IPS-18a (cell line): ENCODE measurements around the gene BORCS8.
"Not testable (repeated sequence)": the region's sequence is repeated elsewhere in the genome, so short reads cannot be mapped to it uniquely, and the experiment has no call there.

Source experiments
- H3K27ac ChIP-seq: one replicate; pipeline ENCODE4 v1.5.1; 2013; ENCODE audit warnings: low read length
- H3K27me3 ChIP-seq: one replicate; pipeline ENCODE4 v1.6.1; 2013; ENCODE audit warnings: mild to moderate bottlenecking, low read length; ENCODE audit not compliant: control insufficient read depth, insufficient read depth
- H3K36me3 ChIP-seq: one replicate; pipeline ENCODE4 v1.6.1; 2013; ENCODE audit warnings: low read depth, low read length; ENCODE audit not compliant: control insufficient read depth
- H3K4me1 ChIP-seq: one replicate; pipeline ENCODE4 v1.6.1; 2013; ENCODE audit warnings: low read depth, low read length; ENCODE audit not compliant: control insufficient read depth
- H3K4me3 ChIP-seq: one replicate; pipeline ENCODE4 v1.5.1; 2013; ENCODE audit warnings: low read length
- H3K9ac ChIP-seq: one replicate; pipeline ENCODE4 v1.6.1; 2013; ENCODE audit warnings: mild to moderate bottlenecking, low read length, moderate library complexity
- H3K9me3 ChIP-seq: one replicate; pipeline ENCODE4 v1.6.1; 2013; ENCODE audit warnings: low read depth, low read length; ENCODE audit not compliant: control insufficient read depth

Gene BORCS8

GRCh38 chr19:19140476-19140875 is 51.5 kb downstream of the BORCS8 start:
- Histone ChIP-seq H3K9me3 (no peaks in the 10 kb centered on the region), H3K9ac (no peak overlapping the region), H3K4me1 (peaks cover 6% of the 10 kb centered on the region), H3K27ac (no peak overlapping the region), H3K4me3 (no peak overlapping the region), H3K36me3 (no peaks in the 10 kb centered on the region), H3K27me3 (peaks cover 10% of the 10 kb centered on the region)

DNA sequence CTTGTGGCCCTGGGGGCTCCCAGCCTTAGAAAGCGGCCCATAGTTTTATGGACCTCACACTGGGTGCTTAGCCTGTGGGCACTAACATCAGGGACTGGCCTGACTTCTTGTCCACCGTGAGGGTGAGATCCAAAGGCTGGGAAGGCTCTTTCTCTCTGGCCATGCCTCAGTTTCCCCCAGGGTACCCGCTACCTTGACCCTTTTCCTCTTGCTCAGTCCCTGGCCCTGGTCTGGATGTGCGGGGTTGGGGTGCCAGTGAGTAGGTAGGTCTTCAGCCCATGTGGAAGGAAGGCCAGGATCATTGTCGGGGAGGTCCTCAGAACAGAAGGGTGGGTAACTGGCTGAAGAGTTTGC is 52.1 kb downstream of the BORCS8 start:
- Histone ChIP-seq H3K4me1 (peaks cover 7% of the 10 kb centered on the region), H3K27me3 (peaks cover 10% of the 10 kb centered on the region), H3K4me3 (no peak overlapping the region), H3K27ac (no peak overlapping the region), H3K9ac (no peak overlapping the region), H3K9me3 (no peaks in the 10 kb centered on the region), H3K36me3 (no peaks in the 10 kb centered on the region)

DNA sequence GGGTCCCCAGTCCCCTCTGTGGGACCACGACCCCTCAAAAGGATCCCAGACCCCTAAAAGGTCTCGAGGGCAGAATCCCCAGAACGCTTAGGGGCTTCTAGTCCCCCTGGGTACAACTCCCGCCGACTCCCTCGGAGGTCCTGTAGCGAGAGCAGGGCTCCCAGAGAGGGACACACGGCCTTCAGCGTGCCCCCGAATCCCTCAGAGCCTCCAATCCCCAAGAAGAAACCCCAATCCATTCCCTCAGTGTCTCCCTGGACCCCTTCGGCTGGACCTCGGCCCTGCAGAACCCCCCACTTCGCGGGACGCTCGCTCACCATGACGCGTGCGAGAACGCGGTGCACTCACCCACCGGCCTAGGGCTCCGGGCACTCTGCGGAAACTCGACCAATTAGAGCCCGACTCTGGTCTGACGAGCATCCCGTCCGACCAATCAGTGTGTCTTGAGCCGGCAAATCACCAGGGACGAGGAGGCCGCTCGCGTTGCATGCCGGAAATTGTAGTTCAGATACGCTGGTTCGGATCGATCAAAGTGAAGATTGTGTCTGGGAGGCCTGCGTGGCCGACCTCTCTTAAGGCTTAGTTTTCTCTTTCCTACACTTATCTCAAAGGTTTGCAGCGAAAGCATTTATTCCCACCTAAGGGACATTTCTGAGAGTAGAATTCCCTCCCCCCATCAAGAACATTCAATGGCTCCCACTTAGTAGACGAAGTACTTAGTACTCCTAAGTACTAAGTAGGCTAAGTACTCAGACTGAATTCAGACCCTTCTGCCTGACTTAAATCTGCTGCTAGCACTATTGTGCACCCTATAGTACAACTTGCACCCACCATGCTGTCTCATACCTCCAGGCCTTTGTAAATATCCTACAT is 53.6 kb downstream of the BORCS8 start, which contains the start of gene TMEM161A:
Gene TMEM161A, minus strand, starts transcription at position 370 of the 873 bp plus-strand sequence. Its CDS starts 50 bp downstream, at position 320.
- H3K9me3 ChIP-seq = no peaks in the 10 kb centered on the region
- peak within 1 kb of the TSS; percentile 74 for H3K4me3 ChIP-seq
- H3K4me1 ChIP-seq = peaks cover 12% of the 10 kb centered on the region
- H3K27me3 ChIP-seq = peaks cover 10% of the 10 kb centered on the region
- no peak within 1 kb of the TSS for H3K27ac ChIP-seq
- peak within 1 kb of the TSS; percentile 53 for H3K9ac ChIP-seq
- no peaks in the 10 kb centered on the region for H3K36me3 ChIP-seq

- Histone ChIP-seq H3K9me3 (no peaks in the 10 kb centered on the region), H3K27ac (no peak overlapping the region)
These were observed 54.3 kb downstream of the BORCS8 start for GRCh38 chr19:19137556-19138108.

GRCh38 chr19:19135713-19136112 is 56.2 kb downstream of the BORCS8 start:
- H3K27me3 ChIP-seq, H3K36me3 ChIP-seq, H3K27ac ChIP-seq, H3K4me3 ChIP-seq, H3K9me3 ChIP-seq, H3K9ac ChIP-seq: not testable (repeated sequence)
- H3K4me1 ChIP-seq = peaks cover 12% of the 10 kb centered on the region

More at GRCh38 chr19:19137556-19138108, 54.3 kb downstream of the BORCS8 start:
- peak overlapping the region; percentile 74 for H3K4me3 ChIP-seq
- H3K36me3 ChIP-seq = no peaks in the 10 kb centered on the region
- peaks cover 12% of the 10 kb centered on the region for H3K4me1 ChIP-seq
- H3K27me3 ChIP-seq = peaks cover 10% of the 10 kb centered on the region
- H3K9ac ChIP-seq = peak overlapping the region; percentile 53

DNA sequence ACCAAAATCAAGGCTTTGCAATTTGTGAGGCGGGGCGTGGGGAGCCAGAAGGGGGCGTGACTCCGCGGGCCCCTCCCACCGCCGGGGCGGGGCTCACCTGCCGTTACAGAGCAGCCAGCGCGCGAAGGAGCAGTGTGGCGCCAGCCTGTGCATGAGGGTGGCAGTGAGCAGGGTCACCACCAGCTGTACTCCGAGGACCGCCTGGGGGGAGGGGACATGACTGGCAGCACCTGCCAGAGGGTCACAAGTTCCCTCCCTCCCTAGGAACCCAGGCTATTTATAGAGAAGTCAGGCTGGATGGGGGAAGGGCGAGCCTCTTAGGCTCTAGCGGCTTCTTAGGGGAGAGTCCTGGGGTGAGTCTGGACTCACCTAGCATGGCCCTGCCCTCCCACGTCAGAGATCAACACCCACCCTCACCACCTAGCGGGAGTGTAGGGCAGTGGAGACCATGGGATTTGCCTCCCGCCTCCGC is 57.2 kb downstream of the BORCS8 start:
- no peaks in the 10 kb centered on the region for H3K36me3 ChIP-seq
- H3K4me3 ChIP-seq = peak overlapping the region; percentile 46
- peaks cover 10% of the 10 kb centered on the region for H3K27me3 ChIP-seq
- no peaks in the 10 kb centered on the region for H3K9me3 ChIP-seq
- no peak overlapping the region for H3K9ac ChIP-seq
- peaks cover 12% of the 10 kb centered on the region for H3K4me1 ChIP-seq
- no peak overlapping the region for H3K27ac ChIP-seq

DNA sequence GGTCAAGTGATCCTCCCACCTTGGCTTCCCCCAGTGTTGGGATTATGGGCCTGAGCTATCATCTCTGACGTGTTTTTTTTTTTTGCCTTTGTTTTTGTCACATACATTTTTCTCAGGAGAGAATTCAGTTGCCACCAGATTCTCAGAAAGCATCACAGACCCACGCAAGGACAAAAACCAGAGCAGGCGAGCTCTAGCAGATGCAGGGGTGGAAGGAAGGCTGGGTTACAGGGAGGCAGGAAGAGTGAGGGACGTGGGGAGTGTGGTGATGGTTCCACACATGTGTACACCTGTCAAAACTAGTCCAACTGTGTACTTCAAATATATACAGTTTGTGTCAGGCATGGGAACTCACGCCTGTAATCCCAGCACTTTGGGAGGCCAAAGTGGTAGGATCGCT is 58.0 kb downstream of the BORCS8 start:
- Histone ChIP-seq H3K4me1 (peaks cover 12% of the 10 kb centered on the region), H3K36me3 (no peaks in the 10 kb centered on the region), H3K27me3 (peaks cover 10% of the 10 kb centered on the region), H3K9me3 (no peaks in the 10 kb centered on the region), H3K9ac (no peak overlapping the region), H3K4me3 (no peak overlapping the region), H3K27ac (no peak overlapping the region)

DNA sequence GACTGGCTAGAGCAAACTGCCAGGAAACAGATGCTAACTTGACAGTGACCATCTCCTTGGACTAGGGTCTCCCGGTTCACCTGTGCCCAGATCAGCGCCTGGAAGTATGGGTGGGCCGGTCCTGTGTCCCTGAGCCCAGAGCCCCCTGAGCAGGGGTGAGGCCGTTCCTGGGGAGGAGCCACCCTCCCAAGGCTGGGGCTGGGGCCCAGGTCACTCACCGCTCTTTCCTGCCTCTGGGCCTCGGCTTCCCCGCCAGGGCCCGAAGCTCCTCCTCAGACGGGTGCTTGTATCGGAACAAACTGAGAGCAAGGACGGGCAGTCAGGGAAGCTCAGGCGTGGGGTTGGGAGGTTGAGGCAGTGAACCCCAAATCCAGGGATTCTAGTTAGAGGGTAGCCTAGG is 59.0 kb downstream of the BORCS8 start:
- no peaks in the 10 kb centered on the region for H3K9me3 ChIP-seq

GRCh38 chr19:19131989-19132388 is 60.0 kb downstream of the BORCS8 start:
- Histone ChIP-seq H3K27ac (no peak overlapping the region), H3K9me3 (no peaks in the 10 kb centered on the region), H3K4me1 (peaks cover 6% of the 10 kb centered on the region), H3K36me3 (no peaks in the 10 kb centered on the region), H3K9ac (no peak overlapping the region), H3K4me3 (no peak overlapping the region), H3K27me3 (peaks cover under 1% of the 10 kb centered on the region)

More for the DNA sequence above, 59.0 kb downstream of the BORCS8 start:
- peaks cover 12% of the 10 kb centered on the region for H3K4me1 ChIP-seq
- no peak overlapping the region for H3K27ac ChIP-seq
- H3K9ac ChIP-seq = no peak overlapping the region
- H3K4me3 ChIP-seq = no peak overlapping the region
- H3K27me3 ChIP-seq = peaks cover 10% of the 10 kb centered on the region
- no peaks in the 10 kb centered on the region for H3K36me3 ChIP-seq
